ENCODE data around the gene PRR5L. TPM values are rescaled to one million over a fixed set of nuclear protein-coding genes. Genes with fewer than 3 reads are reported as not detected.

The PRR5L gene
- total RNA-seq, 4 donors from 2014 or later, result 1.1 to 3.4 (median 1.7) TPM

- H3K4me3 ChIP-seq (ENCODE audit: low read depth, poor library complexity, severe bottlenecking), result no peak overlapping the region
- no peak for TF ChIP-seq POLR2A (IDR thresholded peaks at IDR 0.05)
- no peak for TF ChIP-seq CTCF (IDR thresholded peaks at IDR 0.05)
- WGBS, 2 donors, result 59 to 62% methylated on average over 10 of the region's 10 CpGs
- no peak for DNase-seq (ENCODE audit: low spot score in 2 of 2)
- intact Hi-C loops (cut with DNase I; ENCODE audit: low total_unique reads), result no loop called here
These were observed 68.7 kb downstream of the PRR5L start for GRCh38 chr11:36364551-36365325.

GRCh38 chr11:36365907-36366306 is 69.8 kb downstream of the PRR5L start:
- intact Hi-C loops (cut with DNase I; ENCODE audit: low total_unique reads), result no loop called here
- no peak overlapping the region for H3K4me3 ChIP-seq (ENCODE audit: low read depth, poor library complexity, severe bottlenecking)
- no peak for TF ChIP-seq POLR2A (IDR thresholded peaks at IDR 0.05)
- TF ChIP-seq CTCF (IDR thresholded peaks at IDR 0.05), result no peak
- DNase-seq (ENCODE audit: low spot score in 2 of 2), result no peak

GRCh38 chr11:36367806-36368680 is 72.0 kb downstream of the PRR5L start:
- DNase-seq (ENCODE audit: low spot score in 2 of 2), result no peak
- 79 to 83% methylated on average over 9 of the region's 9 CpGs for WGBS, 2 donors
- TF ChIP-seq POLR2A (IDR thresholded peaks at IDR 0.05) (no peak), CTCF (IDR thresholded peaks at IDR 0.05) (no peak)
- intact Hi-C loops (cut with DNase I; ENCODE audit: low total_unique reads), result no loop called here
- no peak overlapping the region for H3K4me3 ChIP-seq (ENCODE audit: low read depth, poor library complexity, severe bottlenecking)

GRCh38 chr11:36371181-36371580 is 75.1 kb downstream of the PRR5L start:
- no peak for TF ChIP-seq POLR2A (IDR thresholded peaks at IDR 0.05)
- TF ChIP-seq CTCF (IDR thresholded peaks at IDR 0.05), result no peak
- H3K4me3 ChIP-seq (ENCODE audit: low read depth, poor library complexity, severe bottlenecking), result no peak overlapping the region
- DNase-seq (ENCODE audit: low spot score in 2 of 2), result no peak
- intact Hi-C loops (cut with DNase I; ENCODE audit: low total_unique reads), result no loop called here
- WGBS, 2 donors, result 95 to 98% methylated on average over 2 of the region's 2 CpGs

GRCh38 chr11:36371590-36371989 is 75.5 kb downstream of the PRR5L start:
- H3K4me3 ChIP-seq (ENCODE audit: low read depth, poor library complexity, severe bottlenecking), result no peak overlapping the region
- DNase-seq (ENCODE audit: low spot score in 2 of 2), result no peak
- intact Hi-C loops (cut with DNase I; ENCODE audit: low total_unique reads), result no loop called here
- no peak for TF ChIP-seq CTCF (IDR thresholded peaks at IDR 0.05)
- TF ChIP-seq POLR2A (IDR thresholded peaks at IDR 0.05), result no peak
- 94 to 95% methylated on average over 7 of the region's 7 CpGs for WGBS, 2 donors
